ENCODE data around the gene STARD3. TPM values are rescaled to one million over a fixed set of nuclear protein-coding genes. Genes with fewer than 3 reads are reported as not detected.

Gene STARD3
- total and polyA plus RNA-seq, 12 donors: 14.2 to 46.1 (median 19.9) TPM

GRCh38 chr17:39595294-39595693, 41.6 kb upstream of the STARD3 start:
- Histone ChIP-seq H3K4me1 (peaks cover 4 to 38% (median 19%) of the 10 kb centered on the region in 9 donors), H3K27ac (no peak overlapping the region), H3K4me3 (no peak overlapping the region), H3K27me3 (peaks cover 19 to 90% (median 80%) of the 10 kb centered on the region in 7 donors), H3K9me3 (no peaks in the 10 kb centered on the region), H3K36me3 (no peaks in the 10 kb centered on the region)
- no peak for TF ChIP-seq CTCF (IDR thresholded peaks at IDR 0.05)
- intact Hi-C loops (cut with DNase I): loop anchor here in 1 of 10 donors (10.0 kb wide), 1 partner anchor 1760 kb away; the partner anchor contains the start of gene KRT33A
- no peak for DNase-seq
- no peak for ATAC-seq
- WGBS, 2 donors: 13 to 15% methylated on average over 4 of the region's 4 CpGs

DNA sequence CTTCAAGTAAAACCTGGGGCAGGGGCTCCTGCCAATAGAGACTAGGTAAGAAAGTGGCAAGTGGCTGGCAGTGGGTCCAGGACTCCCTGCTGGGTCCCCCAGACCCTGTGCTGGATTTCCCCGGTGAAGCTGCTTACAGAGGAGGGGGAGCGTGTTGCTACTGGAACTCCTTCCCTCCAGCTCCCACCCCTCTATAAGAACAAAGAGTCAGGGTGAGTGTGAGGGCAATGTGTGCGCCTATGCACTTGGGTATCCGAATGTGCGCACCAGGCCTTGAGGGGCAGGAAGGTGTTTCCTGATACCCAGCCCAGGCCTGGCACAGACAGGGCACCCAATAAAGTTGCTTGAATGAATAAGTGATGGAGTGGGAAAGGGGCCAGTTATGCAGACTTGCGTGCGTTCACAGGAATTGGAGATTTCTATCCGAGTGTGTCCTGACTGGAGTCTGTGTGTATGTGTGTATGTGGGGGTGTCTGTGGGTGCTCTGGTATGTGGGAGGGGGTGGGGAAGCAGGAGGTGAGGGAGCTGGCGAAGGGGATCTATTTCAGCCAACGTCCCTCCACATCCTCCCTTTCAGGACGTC, 40.9 kb upstream of the STARD3 start:
- ATAC-seq (no peak), DNase-seq (no peak)
- no peak overlapping the region for H3K4me3 ChIP-seq
- intact Hi-C loops (cut with DNase I): loop anchor here in 1 of 10 donors (10.0 kb wide), 1 partner anchor 1759 kb away; the partner anchor contains the start of gene KRT33A
- H3K27ac ChIP-seq: no peak overlapping the region
- TF ChIP-seq CTCF (IDR thresholded peaks at IDR 0.05): no peak
- H3K9me3 ChIP-seq: no peaks in the 10 kb centered on the region
- H3K27me3 ChIP-seq: peaks cover 19 to 97% (median 87%) of the 10 kb centered on the region in 7 donors
- no peaks in the 10 kb centered on the region for H3K36me3 ChIP-seq
- 9 to 12% methylated on average over 11 of the region's 11 CpGs for WGBS, 2 donors
- H3K4me1 ChIP-seq: peaks cover 4 to 38% (median 19%) of the 10 kb centered on the region in 9 donors

DNA sequence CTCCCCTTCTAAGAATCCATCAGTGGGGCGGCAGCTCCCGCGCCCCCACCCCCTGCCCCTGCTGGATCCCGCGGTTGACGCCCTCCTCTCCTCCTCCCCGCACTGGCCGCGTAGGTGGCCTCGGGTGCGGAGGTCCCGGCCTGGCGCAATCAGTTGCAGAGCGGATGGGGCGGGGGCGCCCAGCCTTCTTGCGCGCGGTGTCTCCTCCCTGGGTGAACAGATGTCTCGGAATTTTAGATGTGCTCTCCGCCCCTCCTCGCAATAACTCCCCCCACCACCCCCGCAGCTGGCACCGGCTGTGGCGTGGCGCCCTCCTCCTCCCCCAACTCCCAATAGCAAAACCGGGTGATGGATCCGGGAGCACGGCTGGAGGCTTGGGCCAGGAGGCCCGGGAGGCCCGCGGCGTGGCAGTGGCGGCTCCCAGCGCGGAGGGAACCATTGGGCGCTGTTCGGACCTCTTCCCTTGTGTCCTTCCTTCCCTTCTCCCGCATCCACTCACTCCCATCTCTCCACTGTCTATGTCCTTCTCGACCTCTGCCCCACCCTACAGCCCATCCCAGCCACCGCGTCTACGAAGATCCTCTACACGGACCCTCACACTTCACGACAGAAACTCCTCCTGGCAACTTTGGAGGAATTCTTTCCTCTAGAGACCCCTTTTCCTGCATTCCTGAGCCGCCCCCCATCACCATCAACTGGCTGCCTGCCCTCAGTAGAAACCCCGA, 40.2 kb upstream of the STARD3 start:
- Histone ChIP-seq H3K4me3 (no peak overlapping the region), H3K27me3 (peaks cover 19 to 100% (median 88%) of the 10 kb centered on the region in 7 donors), H3K36me3 (no peaks in the 10 kb centered on the region), H3K4me1 (peaks cover 4 to 38% (median 19%) of the 10 kb centered on the region in 9 donors), H3K27ac (no peak overlapping the region), H3K9me3 (no peaks in the 10 kb centered on the region)
- TF ChIP-seq CTCF (IDR thresholded peaks at IDR 0.05): no peak
- DNase-seq (no peak), ATAC-seq (no peak)
- 1 to 2% methylated on average over 45 to 47 of the region's 47 CpGs for WGBS, 2 donors
- intact Hi-C loops (cut with DNase I): loop anchor here in 1 of 10 donors (10.0 kb wide), 1 partner anchor 1758 kb away; the partner anchor contains the start of gene KRT33A

- no peak overlapping the region for H3K27ac ChIP-seq
- no peaks in the 10 kb centered on the region for H3K36me3 ChIP-seq
- H3K4me1 ChIP-seq: peaks cover 4 to 38% (median 19%) of the 10 kb centered on the region in 9 donors
- H3K4me3 ChIP-seq: no peak overlapping the region
- peaks cover 19 to 100% (median 92%) of the 10 kb centered on the region in 7 donors for H3K27me3 ChIP-seq
- DNase-seq (no peak), ATAC-seq (no peak)
- no peak for TF ChIP-seq CTCF (IDR thresholded peaks at IDR 0.05)
- intact Hi-C loops (cut with DNase I): loop anchor here in 1 of 10 donors (10.0 kb wide), 1 partner anchor 1757 kb away; the partner anchor contains the start of gene KRT33A
- H3K9me3 ChIP-seq: no peaks in the 10 kb centered on the region
- WGBS, 2 donors: 5 to 8% methylated on average over 22 of the region's 22 CpGs
These were observed 39.4 kb upstream of the STARD3 start for GRCh38 chr17:39597372-39598046.

Measured in heart right ventricle (tissue), 16 donors.